ENCODE data around the gene CD63. TPM values are rescaled to one million over a fixed set of nuclear protein-coding genes. Genes with fewer than 3 reads are reported as not detected.

The CD63 gene
- total RNA-seq, 4 donors from 2014 or later, result 736 to 1,401 (median 892) TPM

GRCh38 chr12:55745361-55746173 lies 16.8 kb upstream of the CD63 start:
- no peak for TF ChIP-seq CTCF (IDR thresholded peaks at IDR 0.05)
- ATAC-seq (ENCODE audit: low FRiP score) (no peak), DNase-seq (ENCODE audit: low spot score) (no peak)

GRCh38 chr12:55744340-55745030 lies 15.7 kb upstream of the CD63 start:
- no peak for TF ChIP-seq CTCF (IDR thresholded peaks at IDR 0.05)
- no peak for DNase-seq (ENCODE audit: low spot score)
- no peak for ATAC-seq (ENCODE audit: low FRiP score)

GRCh38 chr12:55743406-55744339 lies 14.9 kb upstream of the CD63 start:
- peak; percentile 33 for ATAC-seq (ENCODE audit: low FRiP score)
- DNase-seq (ENCODE audit: low spot score), result no peak
- TF ChIP-seq CTCF (IDR thresholded peaks at IDR 0.05), result no peak

GRCh38 chr12:55742719-55743405 lies 14.1 kb upstream of the CD63 start, which contains the start of gene GDF11:
GDF11 (plus strand) TSS chr12:55743122; CDS start chr12:55743317, 195 bp downstream.
- ATAC-seq (ENCODE audit: low FRiP score) (peak; percentile 73), DNase-seq (ENCODE audit: low spot score) (no peak)
- no peak for TF ChIP-seq CTCF (IDR thresholded peaks at IDR 0.05)

GRCh38 chr12:55741931-55742680 lies 13.3 kb upstream of the CD63 start:
- TF ChIP-seq CTCF (IDR thresholded peaks at IDR 0.05), result no peak
- DNase-seq (ENCODE audit: low spot score), result no peak
- no peak for ATAC-seq (ENCODE audit: low FRiP score)

GRCh38 chr12:55739025-55739378 lies 10.2 kb upstream of the CD63 start:
- TF ChIP-seq CTCF (IDR thresholded peaks at IDR 0.05), result no peak
- no peak for DNase-seq (ENCODE audit: low spot score)
- no peak for ATAC-seq (ENCODE audit: low FRiP score)
